Stimulated activated naive CD4-positive, alpha-beta T cell (primary cell): ENCODE results near the gene OPN4.
"Not testable (repeated sequence)": the region's sequence is repeated elsewhere in the genome, so short reads cannot be mapped to it uniquely, and the experiment has no call there.

Source experiments
- DNase-seq, 6 experiments: peaks; one replicate each; lab custom pipeline; 2025; lab: John Stamatoyannopoulos, UW

The OPN4 gene

GRCh38 chr10:86654411-86655172 is at the start of gene OPN4:
OPN4 (plus strand) TSS chr10:86654547; CDS start chr10:86654784, 237 bp downstream.
- no peak for DNase-seq

GRCh38 chr10:86607674-86608073 is 46.7 kb upstream of the OPN4 start:
- no peak for DNase-seq

GRCh38 chr10:86609920-86610319 is 44.4 kb upstream of the OPN4 start:
- no peak for DNase-seq

- no peak for DNase-seq
These were observed 43.0 kb upstream of the OPN4 start for GRCh38 chr10:86611386-86611785.

GRCh38 chr10:86613096-86613495 is 41.3 kb upstream of the OPN4 start:
- no peak for DNase-seq

- no peak for DNase-seq
These were observed 40.4 kb upstream of the OPN4 start for GRCh38 chr10:86613905-86614304.

- no peak for DNase-seq
These were observed 39.5 kb upstream of the OPN4 start for GRCh38 chr10:86614853-86615252.

GRCh38 chr10:86617278-86617677 is 37.1 kb upstream of the OPN4 start:
- DNase-seq, result not testable (repeated sequence)

GRCh38 chr10:86628311-86628710 is 26.0 kb upstream of the OPN4 start:
- no peak for DNase-seq

GRCh38 chr10:86630079-86630478 is 24.3 kb upstream of the OPN4 start:
- no peak for DNase-seq

- DNase-seq, result no peak
These were observed 22.1 kb upstream of the OPN4 start for GRCh38 chr10:86632009-86632800.

- no peak for DNase-seq
These were observed 21.4 kb upstream of the OPN4 start for GRCh38 chr10:86632951-86633350.

GRCh38 chr10:86635402-86635801 is 18.9 kb upstream of the OPN4 start:
- no peak for DNase-seq

- DNase-seq, result no peak
These were observed 18.0 kb upstream of the OPN4 start for GRCh38 chr10:86636311-86636710.

GRCh38 chr10:86642021-86642420 is 12.3 kb upstream of the OPN4 start:
- DNase-seq, result no peak

GRCh38 chr10:86642499-86642898 is 11.8 kb upstream of the OPN4 start:
- DNase-seq, result no peak

GRCh38 chr10:86644152-86644793 is 10.1 kb upstream of the OPN4 start:
- no peak for DNase-seq

GRCh38 chr10:86644794-86645445 is 9.4 kb upstream of the OPN4 start:
- DNase-seq, result no peak

- DNase-seq, result not testable (repeated sequence)
These were observed 8.7 kb upstream of the OPN4 start for GRCh38 chr10:86645621-86646165.

- DNase-seq, result no peak
These were observed 7.8 kb upstream of the OPN4 start for GRCh38 chr10:86646532-86646931.

- no peak for DNase-seq
These were observed 7.4 kb upstream of the OPN4 start for GRCh38 chr10:86646933-86647332.
